Gastrocnemius medialis (tissue), 4 donors: ENCODE measurements around the gene TRMT61A.

Source experiments
- CTCF ChIP-seq, 5 experiments: fragments of 450-650 bp in 3 of 5; fragments of 200-600 bp in 2 of 5; sonication (generic) in 2 of 5; IDR thresholded peaks in 4 of 5; conservative IDR thresholded peaks in 1 of 5; 1 replicate in 4 of 5; 2 replicates in 1 of 5; pipeline ENCODE4 v1.5.1; 2016 to 2019; ENCODE audit warnings: antibody characterized with exemption in 5 of 5, mild to moderate bottlenecking in 3 of 5, moderate library complexity in 3 of 5
- POLR2A ChIP-seq, 2 donors: fragments of 450-650 bp; IDR thresholded peaks; one replicate each; pipeline ENCODE4 v1.6.1; 2017; ENCODE audit warnings: antibody characterized with exemption in 2 of 2, mild to moderate bottlenecking in 2 of 2, moderate library complexity in 2 of 2

GRCh38 chr14:103523575-103523954, 5.4 kb upstream of the TRMT61A start:
- no peak for TF ChIP-seq CTCF (IDR thresholded peaks at IDR 0.05 in 4 of 5, conservative IDR thresholded peaks at IDR 0.05 in 1 of 5)
- no peak for TF ChIP-seq POLR2A (IDR thresholded peaks at IDR 0.05)
